Gastrocnemius medialis (tissue), 4 donors: ENCODE measurements around the gene CEMP1.
"Not testable (repeated sequence)": the region's sequence is repeated elsewhere in the genome, so short reads cannot be mapped to it uniquely, and the experiment has no call there.

ENCODE experiments used
- POLR2A ChIP-seq, 2 donors: fragments of 450-650 bp; IDR thresholded peaks; one replicate each; pipeline ENCODE4 v1.6.1; 2017; ENCODE audit warnings: antibody characterized with exemption in 2 of 2, mild to moderate bottlenecking in 2 of 2, moderate library complexity in 2 of 2
- TF ChIP-seq, protein P1 (sequence below), 5 experiments: fragments of 450-650 bp in 3 of 5; fragments of 200-600 bp in 2 of 5; sonication (generic) in 2 of 5; IDR thresholded peaks in 4 of 5; conservative IDR thresholded peaks in 1 of 5; 1 replicate in 4 of 5; 2 replicates in 1 of 5; pipeline ENCODE4 v1.5.1; 2016 to 2019; ENCODE audit warnings: antibody characterized with exemption in 5 of 5, mild to moderate bottlenecking in 3 of 5, moderate library complexity in 3 of 5

GRCh38 chr16:2580143-2580542 lies 48.9 kb upstream of the CEMP1 start:
- TF ChIP-seq, protein P1, sequence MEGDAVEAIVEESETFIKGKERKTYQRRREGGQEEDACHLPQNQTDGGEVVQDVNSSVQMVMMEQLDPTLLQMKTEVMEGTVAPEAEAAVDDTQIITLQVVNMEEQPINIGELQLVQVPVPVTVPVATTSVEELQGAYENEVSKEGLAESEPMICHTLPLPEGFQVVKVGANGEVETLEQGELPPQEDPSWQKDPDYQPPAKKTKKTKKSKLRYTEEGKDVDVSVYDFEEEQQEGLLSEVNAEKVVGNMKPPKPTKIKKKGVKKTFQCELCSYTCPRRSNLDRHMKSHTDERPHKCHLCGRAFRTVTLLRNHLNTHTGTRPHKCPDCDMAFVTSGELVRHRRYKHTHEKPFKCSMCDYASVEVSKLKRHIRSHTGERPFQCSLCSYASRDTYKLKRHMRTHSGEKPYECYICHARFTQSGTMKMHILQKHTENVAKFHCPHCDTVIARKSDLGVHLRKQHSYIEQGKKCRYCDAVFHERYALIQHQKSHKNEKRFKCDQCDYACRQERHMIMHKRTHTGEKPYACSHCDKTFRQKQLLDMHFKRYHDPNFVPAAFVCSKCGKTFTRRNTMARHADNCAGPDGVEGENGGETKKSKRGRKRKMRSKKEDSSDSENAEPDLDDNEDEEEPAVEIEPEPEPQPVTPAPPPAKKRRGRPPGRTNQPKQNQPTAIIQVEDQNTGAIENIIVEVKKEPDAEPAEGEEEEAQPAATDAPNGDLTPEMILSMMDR (IDR thresholded peaks at IDR 0.05 in 4 of 5, conservative IDR thresholded peaks at IDR 0.05 in 1 of 5), result not testable (repeated sequence)
- TF ChIP-seq POLR2A (IDR thresholded peaks at IDR 0.05), result not testable (repeated sequence)
